ENCODE data around the gene LIX1L.

- TF ChIP-seq CTCF (IDR thresholded peaks at IDR 0.05) (no peak), POLR2A (IDR thresholded peaks at IDR 0.05) (no peak)
Observed at GRCh38 chr1:145906954-145907753, 50.7 kb downstream of the LIX1L start.

Data from Peyer's patch (tissue), 4 donors.